Stimulated activated CD4-positive, alpha-beta T cell treated with anti-CD3 and anti-CD28 coated beads, Interleukin-1b, Interleukin-23, amount 100 ng/mL, for 4 hours (primary cell): ENCODE measurements around the gene KCNIP4.

Experiments
- DNase-seq, 2 donors: peaks; one replicate each; pipeline ENCODE4 v3.0.0-alpha.2; 2020; ENCODE audit warnings: low read depth in 2 of 2

Gene KCNIP4

DNA sequence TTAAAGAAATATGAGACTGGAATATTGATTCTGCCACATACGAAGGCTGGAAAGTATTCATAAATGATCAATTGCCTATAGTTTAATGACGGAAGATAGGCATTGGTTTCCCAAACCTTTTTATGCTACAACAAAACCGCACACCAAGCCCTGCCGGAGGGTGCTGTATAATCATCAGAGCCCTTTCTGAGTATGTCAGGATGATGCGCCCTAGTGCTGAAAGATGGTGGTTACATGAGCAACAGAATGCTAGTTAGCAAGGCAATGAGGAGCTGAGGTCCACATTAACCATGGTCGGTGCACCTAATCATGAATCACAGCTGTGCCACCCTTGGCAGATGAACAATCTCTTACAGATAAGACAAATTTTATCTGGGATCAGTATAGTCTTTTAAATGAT is 757.3 kb downstream of the KCNIP4 start:
- no peak for DNase-seq

GRCh38 chr4:21184788-21185187 is 763.8 kb downstream of the KCNIP4 start:
- DNase-seq, result no peak

- DNase-seq, result no peak
Observed at GRCh38 chr4:21181716-21182115, 766.9 kb downstream of the KCNIP4 start.

- DNase-seq, result no peak
Observed at GRCh38 chr4:21177871-21178270, 770.7 kb downstream of the KCNIP4 start.

DNA sequence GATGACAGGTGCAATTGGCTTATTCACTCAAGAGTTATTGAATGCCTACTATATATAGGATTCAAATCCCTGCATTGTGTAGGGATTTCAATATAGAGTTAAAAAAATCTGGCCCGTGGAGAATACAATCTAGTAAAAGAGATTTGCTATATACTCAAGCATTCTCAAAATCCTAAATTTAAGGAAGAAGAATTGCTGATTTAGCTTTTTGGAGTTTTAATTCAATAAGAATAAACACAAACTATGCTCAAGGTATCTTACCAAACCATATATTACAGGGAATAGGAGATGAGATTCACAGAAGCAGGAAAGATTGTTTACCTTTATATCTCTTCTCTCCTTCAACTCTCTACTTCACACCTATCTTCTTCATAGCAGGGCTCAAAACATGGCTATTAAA is 771.5 kb downstream of the KCNIP4 start:
- no peak for DNase-seq

GRCh38 chr4:21167711-21168110 is 780.9 kb downstream of the KCNIP4 start:
- no peak for DNase-seq

- DNase-seq, result no peak
Observed at GRCh38 chr4:21155367-21155766, 793.2 kb downstream of the KCNIP4 start.

GRCh38 chr4:21139327-21139726 is 809.2 kb downstream of the KCNIP4 start:
- no peak for DNase-seq

DNA sequence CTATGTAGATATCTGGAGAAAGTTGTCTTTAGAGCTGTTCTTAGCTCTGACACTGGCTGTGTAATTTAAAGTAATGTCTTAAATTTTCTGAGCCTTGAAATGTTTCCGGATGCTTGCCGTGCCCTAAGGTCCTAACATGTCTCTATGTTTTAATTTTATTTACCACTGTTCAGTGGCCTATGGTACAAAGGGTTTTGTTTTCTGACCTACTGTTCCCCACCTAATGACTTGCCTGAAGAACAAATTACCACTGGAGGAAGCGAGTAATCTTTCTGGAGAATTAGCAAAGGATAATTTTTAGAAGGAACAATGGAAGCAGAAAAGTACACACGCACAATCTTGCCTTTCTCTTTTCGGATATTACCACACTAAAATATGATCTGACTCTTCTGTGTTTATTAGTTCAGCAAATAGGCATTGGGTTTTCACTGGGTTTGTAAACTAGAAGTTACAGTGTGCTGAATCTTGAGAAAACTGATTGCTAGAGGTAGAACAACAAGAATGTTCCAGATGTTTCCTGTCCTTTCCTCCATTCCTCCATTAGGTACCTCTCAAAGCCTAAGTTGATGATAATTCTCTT is 812.4 kb downstream of the KCNIP4 start:
- no peak for DNase-seq

GRCh38 chr4:21134994-21135393 is 813.6 kb downstream of the KCNIP4 start:
- no peak for DNase-seq

DNA sequence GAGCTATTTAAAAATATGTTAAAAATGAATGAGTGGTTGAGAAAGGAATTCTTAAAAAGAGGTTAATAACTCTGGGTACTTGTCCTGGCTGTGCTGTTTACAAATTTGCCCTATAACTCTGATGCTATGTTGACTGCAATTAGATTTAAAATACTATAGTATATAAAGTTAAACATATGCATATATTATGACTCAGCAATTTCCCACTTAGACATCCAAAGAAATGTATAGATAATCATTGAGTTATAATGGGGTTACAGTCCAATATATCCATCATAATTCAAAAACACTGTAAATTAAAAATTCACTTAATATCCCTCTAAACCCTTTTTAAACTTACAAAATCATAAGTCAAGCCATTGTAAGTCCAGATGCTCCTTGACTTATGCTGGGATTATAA is 818.0 kb downstream of the KCNIP4 start:
- DNase-seq, result no peak

DNA sequence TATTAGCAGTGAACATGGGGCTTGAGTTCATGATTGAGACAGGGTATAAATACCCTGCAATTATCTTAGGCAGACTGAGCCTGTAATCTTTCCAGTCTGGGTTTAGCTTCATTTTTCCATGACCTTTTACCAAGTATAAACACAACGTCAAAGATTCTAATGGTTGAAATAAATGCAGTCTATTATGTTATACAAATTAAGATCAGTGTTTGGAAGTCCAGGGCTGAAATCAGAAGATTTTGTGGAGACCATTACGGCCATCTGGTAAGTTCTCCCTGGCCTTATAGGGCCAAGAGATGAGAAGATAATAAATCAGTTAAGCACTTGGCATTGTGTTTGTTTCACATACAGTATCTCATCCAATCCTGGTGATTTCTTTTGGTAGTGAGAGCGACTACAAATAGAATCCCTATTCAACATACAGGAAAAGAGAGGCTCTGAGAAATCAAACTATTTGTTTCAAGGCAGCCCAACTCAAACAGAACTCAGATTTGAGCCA is 822.5 kb downstream of the KCNIP4 start:
- DNase-seq, result no peak

DNA sequence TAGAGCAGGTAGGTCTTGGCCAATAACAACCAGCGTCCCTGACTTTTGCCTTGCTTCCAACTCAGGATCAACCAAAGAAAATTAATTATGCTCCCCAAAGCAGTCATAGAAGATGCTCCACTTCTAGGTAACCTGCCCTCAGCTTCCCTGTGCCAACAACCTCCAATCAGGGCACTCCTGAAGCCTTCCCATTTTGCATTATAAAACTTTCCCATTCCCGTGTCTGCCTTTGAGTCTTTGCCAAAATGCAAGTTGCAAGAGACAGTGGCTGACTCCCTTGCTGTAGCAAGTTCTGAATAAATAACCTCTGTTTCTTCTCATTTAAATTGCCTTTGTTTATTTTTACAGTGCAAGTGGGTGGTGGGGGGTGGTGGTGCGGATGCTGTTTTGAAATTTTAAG is 830.3 kb downstream of the KCNIP4 start:
- DNase-seq, result no peak

- no peak for DNase-seq
Observed at GRCh38 chr4:21117541-21118180, 830.9 kb downstream of the KCNIP4 start.

- no peak for DNase-seq
Observed at GRCh38 chr4:21113496-21114223, 834.9 kb downstream of the KCNIP4 start.

DNA sequence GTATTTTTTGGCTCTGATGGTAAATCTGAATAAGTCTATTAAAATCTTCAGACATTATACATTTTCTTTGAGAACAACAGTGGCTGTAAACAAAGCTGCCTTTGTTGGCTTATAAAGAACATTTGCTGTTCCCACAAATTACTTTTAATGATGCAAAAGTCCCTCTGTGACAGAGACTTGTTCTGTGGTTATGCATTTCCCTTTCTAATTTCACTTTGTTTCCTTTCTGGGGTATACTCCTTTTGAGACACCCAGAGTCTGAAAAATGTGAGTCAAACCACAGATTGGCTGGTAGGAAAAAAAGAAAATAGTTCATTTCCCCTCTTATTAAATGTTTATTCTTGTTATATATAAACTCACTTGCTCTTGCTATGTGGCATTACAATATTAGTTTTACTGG is 845.9 kb downstream of the KCNIP4 start:
- no peak for DNase-seq

- DNase-seq, result no peak
Observed at GRCh38 chr4:21097865-21098264, 850.7 kb downstream of the KCNIP4 start.

GRCh38 chr4:21097026-21097425 is 851.5 kb downstream of the KCNIP4 start:
- DNase-seq, result no peak

- DNase-seq, result no peak
Observed at GRCh38 chr4:21092531-21092930, 856.0 kb downstream of the KCNIP4 start.

DNA sequence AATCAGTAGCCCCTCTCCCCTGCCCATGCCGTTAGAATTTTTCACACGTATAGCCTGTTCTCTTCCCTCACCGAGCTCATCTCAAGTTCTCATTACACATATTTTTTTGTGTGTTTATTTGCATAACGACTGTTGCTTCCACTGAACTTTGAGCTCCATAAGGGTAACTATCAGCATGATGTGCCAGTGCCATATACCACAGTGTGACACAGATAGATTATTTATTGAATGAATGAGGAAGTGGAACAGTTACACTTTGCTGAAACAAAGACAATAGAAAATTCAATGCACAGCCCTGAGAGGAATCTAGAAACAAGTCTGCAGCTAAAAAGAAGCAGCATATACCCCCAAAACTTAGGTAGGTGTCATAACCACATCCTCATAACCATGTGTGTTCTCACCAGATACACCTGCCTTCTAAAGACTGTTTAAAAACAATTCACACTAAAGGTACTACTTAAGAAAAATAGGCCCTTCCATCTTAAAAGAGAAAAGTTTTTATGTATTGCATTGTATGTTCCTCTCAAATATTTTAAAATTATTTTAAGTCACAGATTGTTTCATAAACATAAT is 858.4 kb downstream of the KCNIP4 start:
- DNase-seq, result no peak

DNA sequence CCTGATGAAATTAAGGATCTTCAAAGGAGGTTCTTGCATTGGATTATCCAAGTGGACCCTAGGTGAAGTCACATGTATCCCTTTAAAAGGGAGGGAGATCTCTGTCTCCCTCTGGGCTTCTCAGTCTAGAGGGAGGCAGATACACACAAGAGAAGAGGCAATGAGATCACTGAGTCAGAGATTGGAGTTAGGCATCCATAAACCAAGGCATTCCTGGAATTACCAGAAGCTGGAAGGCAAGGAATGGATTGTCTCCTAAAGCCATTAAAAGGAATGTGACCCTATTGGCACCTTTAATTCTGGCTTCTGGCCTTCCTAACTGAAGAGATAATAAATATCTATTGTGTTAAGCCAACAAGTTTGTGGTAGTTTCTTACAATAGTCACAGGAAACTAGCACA is 865.2 kb downstream of the KCNIP4 start:
- DNase-seq, result no peak

DNA sequence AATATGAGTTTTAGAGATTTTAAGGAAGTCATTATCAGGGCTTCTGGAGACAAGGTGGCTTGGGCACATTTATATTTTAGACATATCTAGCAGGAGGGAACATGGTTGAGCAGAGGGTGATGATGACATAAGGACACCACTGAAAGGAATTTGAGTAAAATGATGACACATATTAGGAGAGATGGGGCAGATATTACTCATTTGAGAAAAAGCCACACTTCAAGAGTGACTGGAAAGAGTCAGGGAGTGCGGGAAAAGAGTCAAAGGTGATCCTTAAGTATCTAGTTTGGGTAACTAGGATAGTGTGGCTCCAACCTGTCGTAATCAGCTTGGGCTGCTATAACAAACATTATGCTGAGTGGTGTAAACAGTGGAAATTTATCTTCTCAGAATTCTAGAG is 870.6 kb downstream of the KCNIP4 start:
- DNase-seq, result no peak

- no peak for DNase-seq
Observed at GRCh38 chr4:21067351-21067750, 881.2 kb downstream of the KCNIP4 start.
